ENCODE measurements around the gene PRR3.

DNA sequence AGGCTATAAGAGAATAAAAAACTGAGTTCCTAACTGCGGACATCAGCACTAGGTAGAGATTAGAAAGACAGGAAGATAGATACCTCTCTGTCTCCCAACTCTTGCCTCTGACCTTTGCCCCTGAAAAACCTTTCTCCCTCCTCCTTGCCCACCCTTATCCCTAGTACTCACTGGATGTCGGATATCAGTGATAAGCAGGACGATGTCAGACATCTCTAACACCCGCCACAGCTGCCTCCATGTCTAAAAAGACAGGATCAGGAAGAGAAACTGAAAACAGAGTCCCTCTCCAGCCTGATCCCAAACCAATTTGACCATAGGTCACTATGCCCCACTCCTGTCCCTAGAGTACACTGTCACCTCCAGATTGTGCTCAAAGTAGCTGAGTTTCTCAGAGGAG is 2.7 kb upstream of the PRR3 start:
- TF ChIP-seq, protein P1, sequence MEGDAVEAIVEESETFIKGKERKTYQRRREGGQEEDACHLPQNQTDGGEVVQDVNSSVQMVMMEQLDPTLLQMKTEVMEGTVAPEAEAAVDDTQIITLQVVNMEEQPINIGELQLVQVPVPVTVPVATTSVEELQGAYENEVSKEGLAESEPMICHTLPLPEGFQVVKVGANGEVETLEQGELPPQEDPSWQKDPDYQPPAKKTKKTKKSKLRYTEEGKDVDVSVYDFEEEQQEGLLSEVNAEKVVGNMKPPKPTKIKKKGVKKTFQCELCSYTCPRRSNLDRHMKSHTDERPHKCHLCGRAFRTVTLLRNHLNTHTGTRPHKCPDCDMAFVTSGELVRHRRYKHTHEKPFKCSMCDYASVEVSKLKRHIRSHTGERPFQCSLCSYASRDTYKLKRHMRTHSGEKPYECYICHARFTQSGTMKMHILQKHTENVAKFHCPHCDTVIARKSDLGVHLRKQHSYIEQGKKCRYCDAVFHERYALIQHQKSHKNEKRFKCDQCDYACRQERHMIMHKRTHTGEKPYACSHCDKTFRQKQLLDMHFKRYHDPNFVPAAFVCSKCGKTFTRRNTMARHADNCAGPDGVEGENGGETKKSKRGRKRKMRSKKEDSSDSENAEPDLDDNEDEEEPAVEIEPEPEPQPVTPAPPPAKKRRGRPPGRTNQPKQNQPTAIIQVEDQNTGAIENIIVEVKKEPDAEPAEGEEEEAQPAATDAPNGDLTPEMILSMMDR (IDR thresholded peaks at IDR 0.05), result no peak
- TF ChIP-seq POLR2A (IDR thresholded peaks at IDR 0.05), result no peak

Measured in body of pancreas (tissue), 4 donors.